ENCODE data around the gene HNRNPA3. TPM values are rescaled to one million over a fixed set of nuclear protein-coding genes. Genes with fewer than 3 reads are reported as not detected.

The HNRNPA3 gene
- polyA plus RNA-seq, 1 donor from 2014 or later = 134 TPM

DNA sequence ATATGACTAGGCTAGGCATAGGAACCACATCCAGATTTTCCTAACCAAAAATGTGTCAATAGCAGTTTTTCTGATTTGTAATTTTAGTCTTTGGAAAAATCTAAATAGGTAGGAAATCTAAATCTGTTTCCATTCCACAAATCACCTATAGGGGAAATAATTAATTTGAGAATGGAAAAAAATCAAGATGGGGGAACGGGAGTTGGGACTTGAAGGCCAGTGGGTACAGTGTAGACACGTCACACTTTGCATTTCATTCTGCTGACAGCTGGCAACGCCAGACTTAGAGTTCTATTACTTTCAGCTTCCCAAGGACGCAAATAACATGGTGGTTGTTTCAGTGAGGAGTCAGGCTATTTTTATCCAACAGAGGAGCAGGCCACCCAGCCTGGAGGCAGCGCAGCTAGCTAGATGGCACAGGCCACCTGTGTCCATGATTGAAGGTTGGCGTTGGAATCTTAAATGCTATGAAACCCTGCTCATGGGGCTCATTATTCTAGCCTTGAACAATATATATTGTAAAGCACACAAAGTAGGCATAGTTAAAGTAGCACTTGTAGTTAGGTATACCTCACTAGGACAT, 23.4 kb downstream of the HNRNPA3 start:
- H2AFZ ChIP-seq (ENCODE audit: low read depth, low read length) = no peak overlapping the region
- no peak overlapping the region for H3K9ac ChIP-seq (ENCODE audit: low read length)
- no peak overlapping the region for H3K4me2 ChIP-seq (ENCODE audit: low read length)
- H3F3A ChIP-seq (ENCODE audit: insufficient read depth, low read length, poor library complexity, severe bottlenecking) = no peaks in the 10 kb centered on the region
- no peak overlapping the region for H3K27ac ChIP-seq (ENCODE audit: low read length)
- H4K20me1 ChIP-seq (ENCODE audit: insufficient read depth) = no peaks in the 10 kb centered on the region
- H3K36me3 ChIP-seq (ENCODE audit: insufficient read depth, low read length) = no peaks in the 10 kb centered on the region
- no peaks in the 10 kb centered on the region for H3K9me3 ChIP-seq (ENCODE audit: low read length)
- no peaks in the 10 kb centered on the region for H3K27me3 ChIP-seq (ENCODE audit: insufficient read depth, low read depth, low read length)
- no peaks in the 10 kb centered on the region for H3K9me2 ChIP-seq (ENCODE audit: insufficient read depth, low read length)
- no peak for TF ChIP-seq RAD21 (conservative IDR thresholded peaks at IDR 0.05)
- no peak for TF ChIP-seq REST (IDR thresholded peaks at IDR 0.05; ENCODE audit: borderline replicate concordance)
- no peak overlapping the region for H3K4me3 ChIP-seq (ENCODE audit: low read length)
- H3K79me2 ChIP-seq (replicated peaks; ENCODE audit: insufficient read depth, low read length) = no peaks in the 10 kb centered on the region

- H3K9ac ChIP-seq (ENCODE audit: low read length) = no peak overlapping the region
- no peaks in the 10 kb centered on the region for H3K27me3 ChIP-seq (ENCODE audit: insufficient read depth, low read depth, low read length)
- H3K79me2 ChIP-seq (replicated peaks; ENCODE audit: insufficient read depth, low read length) = no peaks in the 10 kb centered on the region
- no peak overlapping the region for H3K27ac ChIP-seq (ENCODE audit: low read length)
- no peak overlapping the region for H2AFZ ChIP-seq (ENCODE audit: low read depth, low read length)
- no peak overlapping the region for H3K4me3 ChIP-seq (ENCODE audit: low read length)
- TF ChIP-seq REST (IDR thresholded peaks at IDR 0.05; ENCODE audit: borderline replicate concordance) = no peak
- no peak for TF ChIP-seq EP300 (conservative IDR thresholded peaks at IDR 0.05; ENCODE audit: poor library complexity, severe bottlenecking)
- TF ChIP-seq POLR2AphosphoS5 (IDR thresholded peaks at IDR 0.05) = no peak
- no peak for TF ChIP-seq MXI1 (conservative IDR thresholded peaks at IDR 0.05; ENCODE audit: poor library complexity, severe bottlenecking)
- no peak for TF ChIP-seq CTCF (IDR thresholded peaks at IDR 0.05; ENCODE audit: poor library complexity, severe bottlenecking)
- TF ChIP-seq EZH2 (IDR thresholded peaks at IDR 0.05; ENCODE audit: borderline replicate concordance, insufficient read depth, low read length, poor library complexity, severe bottlenecking) = no peak
- TF ChIP-seq SMC3 (conservative IDR thresholded peaks at IDR 0.05; ENCODE audit: poor library complexity) = no peak
- TF ChIP-seq TAF1 (IDR thresholded peaks at IDR 0.05; ENCODE audit: low read depth) = no peak
- no peak for TF ChIP-seq RAD21 (conservative IDR thresholded peaks at IDR 0.05)
- no peaks in the 10 kb centered on the region for H3K9me3 ChIP-seq (ENCODE audit: low read length)
- no peaks in the 10 kb centered on the region for H3K9me2 ChIP-seq (ENCODE audit: insufficient read depth, low read length)
- no peaks in the 10 kb centered on the region for H4K20me1 ChIP-seq (ENCODE audit: insufficient read depth)
- no peaks in the 10 kb centered on the region for H3K36me3 ChIP-seq (ENCODE audit: insufficient read depth, low read length)
- H3K4me2 ChIP-seq (ENCODE audit: low read length) = no peak overlapping the region
- H3F3A ChIP-seq (ENCODE audit: insufficient read depth, low read length, poor library complexity, severe bottlenecking) = no peaks in the 10 kb centered on the region
Measured at GRCh38 chr2:177237932-177238331, 25.3 kb downstream of the HNRNPA3 start.
